SK-N-SH (cell line): ENCODE data around the gene RYR3.

ENCODE experiments used
- CHD2 ChIP-seq: fragments of 150-350 bp; IDR thresholded peaks from 2 replicates; pipeline ENCODE4 v1.6.1; 2018; ENCODE audit warnings: low read length; ENCODE audit not compliant: partially characterized antibody
- CTCF ChIP-seq: fragments of 200-600 bp; sonication (generic); IDR thresholded peaks from 2 replicates; pipeline ENCODE4 v1.6.1; 2017; ENCODE audit warnings: antibody characterized with exemption, mild to moderate bottlenecking, moderate library complexity
- EZH2phosphoT487 ChIP-seq: fragments of 200-600 bp; sonication (generic); IDR thresholded peaks from 2 replicates; pipeline ENCODE4 v1.6.1; 2017; ENCODE audit warnings: low read depth, mixed run types, mild to moderate bottlenecking, antibody characterized with exemption, moderate library complexity, borderline replicate concordance
- FOXJ3 ChIP-seq: sonication (generic); formaldehyde crosslinking; IDR thresholded peaks from 2 replicates; pipeline ENCODE4 v1.5.1; 2020; ENCODE audit warnings: mild to moderate bottlenecking, missing genetic modification reagents
- GATA2 ChIP-seq: sonication (generic); formaldehyde crosslinking; IDR thresholded peaks from 2 replicates; pipeline ENCODE4 v1.5.0; 2020; ENCODE audit warnings: mild to moderate bottlenecking, missing genetic modification reagents
- MAX ChIP-seq: IDR thresholded peaks from 2 replicates; pipeline ENCODE4 v1.4.0; 2012; ENCODE audit warnings: low read depth
- NRF1 ChIP-seq: IDR thresholded peaks from 2 replicates; pipeline ENCODE4 v1.6.1; 2012; ENCODE audit warnings: low read depth, mild to moderate bottlenecking, low read length
- REST ChIP-seq: IDR thresholded peaks from 2 replicates; pipeline ENCODE4 v1.6.1; 2012; ENCODE audit warnings: mild to moderate bottlenecking, low read depth, low read length, moderate library complexity
- RFX5 ChIP-seq: IDR thresholded peaks from 2 replicates; pipeline ENCODE4 v1.6.1; 2012; ENCODE audit warnings: mild to moderate bottlenecking, improper control_type of control experiment, low read length
- TCF12 ChIP-seq: IDR thresholded peaks from 2 replicates; pipeline ENCODE4 v1.4.0; 2012
- TEAD4 ChIP-seq: IDR thresholded peaks from 2 replicates; pipeline ENCODE4 v1.4.0; 2012; ENCODE audit warnings: mild to moderate bottlenecking, borderline replicate concordance; ENCODE audit not compliant: insufficient read depth
- USF2 ChIP-seq: fragments of 150-350 bp; IDR thresholded peaks from 2 replicates; pipeline ENCODE4 v1.6.1; 2017; ENCODE audit warnings: antibody characterized with exemption, low read length, low read depth, borderline replicate concordance
- YY1 ChIP-seq: IDR thresholded peaks from 2 replicates; pipeline ENCODE4 v1.4.0; 2012; ENCODE audit warnings: low read depth, mild to moderate bottlenecking
- ZBTB33 ChIP-seq: IDR thresholded peaks from 2 replicates; pipeline ENCODE4 v1.4.0; 2012; ENCODE audit warnings: low read depth, borderline replicate concordance

GRCh38 chr15:33402600-33402999 is 91.8 kb downstream of the RYR3 start:
- no peak for TF ChIP-seq CTCF
- no peak for TF ChIP-seq TCF12
- TF ChIP-seq GATA2 (CRISPR knock-in tag): no peak
- TF ChIP-seq RFX5: no peak
- TF ChIP-seq ZBTB33: no peak
- no peak for TF ChIP-seq MAX
- no peak for TF ChIP-seq CHD2
- no peak for TF ChIP-seq FOXJ3
- no peak for TF ChIP-seq TEAD4
- TF ChIP-seq USF2: no peak
- TF ChIP-seq YY1: no peak
- TF ChIP-seq REST: no peak
- no peak for TF ChIP-seq EZH2phosphoT487
- TF ChIP-seq NRF1: no peak
